ENCODE measurements around the gene PIP4K2A.
A peak's percentile ranks its signal among the peaks of the same experiment; 100 is the strongest.
"Not testable (repeated sequence)": the region's sequence is repeated elsewhere in the genome, so short reads cannot be mapped to it uniquely, and the experiment has no call there.

Gene PIP4K2A

DNA sequence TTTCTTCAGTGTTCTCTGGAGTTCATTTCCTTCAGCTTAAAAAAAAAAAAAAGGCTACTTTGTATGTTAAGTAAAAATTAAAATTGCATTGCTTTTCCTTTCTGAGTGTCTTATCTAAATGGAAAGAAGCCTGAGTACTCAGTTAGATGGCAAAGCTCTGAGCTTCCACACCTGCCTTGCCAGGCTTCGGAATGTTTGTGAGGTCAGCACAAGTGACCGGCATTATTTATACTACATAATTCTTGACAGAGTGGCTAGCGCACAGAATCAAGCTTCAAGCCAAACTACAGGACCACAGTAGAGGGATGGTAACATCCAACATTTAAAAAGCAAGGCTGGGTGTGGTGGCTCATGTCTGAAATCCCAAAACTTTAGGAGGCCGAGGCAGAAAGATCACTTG is 17.3 kb downstream of the PIP4K2A start:
- no peak for DNase-seq (ENCODE audit: insufficient read length, low spot score)
- no peak for FAIRE-seq
- TF ChIP-seq POLR2A (IDR thresholded peaks at IDR 0.05; ENCODE audit: low read depth, low read length), result no peak

DNA sequence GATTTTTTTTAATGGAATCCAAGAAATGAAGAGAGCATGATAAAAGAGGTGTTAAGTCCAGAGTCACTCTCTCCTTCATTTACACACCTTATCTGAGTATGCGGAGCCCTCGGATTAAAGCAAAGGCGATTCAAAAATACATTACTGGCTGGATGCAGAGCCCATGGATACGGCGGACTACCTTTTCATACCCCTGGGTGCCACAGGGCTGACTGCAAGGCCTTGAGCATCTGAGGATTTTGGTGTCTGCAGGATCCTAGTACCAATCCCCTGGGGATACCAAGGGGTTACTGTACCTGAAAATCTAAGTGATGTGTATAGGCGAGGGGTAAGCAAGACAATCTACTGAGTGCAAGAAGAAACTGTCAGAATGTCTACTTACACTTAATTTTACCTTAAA is 20.5 kb downstream of the PIP4K2A start:
- FAIRE-seq, result no peak
- no peak for DNase-seq (ENCODE audit: insufficient read length, low spot score)
- TF ChIP-seq POLR2A (IDR thresholded peaks at IDR 0.05; ENCODE audit: low read depth, low read length), result no peak

DNA sequence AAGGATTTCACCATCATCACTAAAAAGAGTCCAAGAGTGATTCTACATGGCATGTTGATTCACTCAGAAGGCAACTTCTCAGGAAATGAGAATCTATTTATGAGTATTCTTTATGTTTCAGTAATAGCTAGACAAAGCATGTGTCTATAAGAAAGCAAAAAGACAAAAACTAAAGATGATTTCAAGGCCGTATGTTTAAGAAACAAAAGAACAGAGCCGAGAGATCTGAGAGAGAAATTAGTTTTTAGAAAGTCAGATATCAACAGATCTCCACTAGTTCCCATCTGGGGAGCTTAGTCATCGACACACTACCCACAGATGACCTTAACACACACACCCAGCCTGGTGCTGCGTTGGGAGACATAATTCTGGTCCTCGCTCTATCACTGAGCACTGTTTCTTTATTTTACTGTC is 21.0 kb downstream of the PIP4K2A start:
- DNase-seq (ENCODE audit: insufficient read length, low spot score) (no peak), FAIRE-seq (peak; percentile 90)
- TF ChIP-seq POLR2A (IDR thresholded peaks at IDR 0.05; ENCODE audit: low read depth, low read length), result no peak

DNA sequence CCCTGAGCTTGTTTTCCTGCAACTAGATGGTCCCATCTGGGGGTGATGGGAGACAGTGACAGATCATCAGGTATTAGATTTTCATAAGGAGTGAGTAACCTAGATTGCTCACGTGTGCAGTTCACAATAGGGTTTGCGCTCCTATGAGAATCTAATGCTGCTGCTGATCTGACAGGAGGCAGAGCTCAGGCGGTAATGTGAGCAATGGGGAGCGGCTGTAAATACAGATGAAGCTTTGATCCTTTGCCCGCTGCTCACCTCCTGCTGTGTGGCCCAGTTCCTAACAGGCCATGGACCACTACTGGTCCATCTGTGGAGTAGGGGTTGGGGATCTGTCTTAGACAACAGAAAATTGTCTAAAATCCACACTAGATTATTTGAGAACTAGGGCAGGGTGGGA is 22.3 kb downstream of the PIP4K2A start:
- not testable (repeated sequence) for DNase-seq (ENCODE audit: insufficient read length, low spot score); FAIRE-seq

DNA sequence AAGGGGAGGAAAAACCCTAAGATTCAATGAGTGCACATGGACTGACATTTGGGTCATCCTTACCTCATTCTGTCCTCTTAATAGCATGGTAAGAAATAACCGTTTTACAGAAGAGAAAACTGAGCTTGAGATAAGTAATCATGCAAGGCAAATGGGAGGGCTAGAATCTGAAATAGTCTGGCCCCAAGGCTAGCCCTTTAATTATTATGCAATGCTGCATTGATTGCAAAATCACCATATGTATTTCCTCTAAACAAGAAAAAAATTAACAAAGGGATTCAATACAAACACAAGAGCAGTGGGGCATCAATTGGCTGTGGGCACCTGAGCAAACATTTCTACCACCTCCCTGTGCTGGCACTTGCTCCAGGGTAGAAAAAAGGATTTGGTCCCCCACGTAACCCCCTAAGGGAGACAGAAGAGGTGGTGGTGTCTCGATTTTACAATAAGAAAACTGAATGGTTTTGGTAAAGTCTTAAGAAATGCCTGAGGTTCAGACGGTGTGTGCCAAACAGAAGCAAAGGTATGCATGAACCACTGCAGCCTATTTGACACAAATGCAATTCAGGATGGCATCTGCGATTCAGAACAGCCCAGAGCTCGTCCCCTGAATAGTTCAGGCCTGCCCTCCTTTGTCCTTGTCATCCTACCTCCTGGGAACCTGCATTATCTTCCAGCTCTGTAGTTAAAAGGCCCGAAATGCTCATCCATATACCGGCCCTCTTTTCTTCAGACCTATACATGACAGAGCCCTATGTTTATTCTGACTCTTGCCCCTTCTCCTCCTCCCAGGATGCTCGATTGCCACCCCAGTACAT is 23.6 kb downstream of the PIP4K2A start:
- FAIRE-seq (no peak), DNase-seq (ENCODE audit: insufficient read length, low spot score) (no peak)
- TF ChIP-seq POLR2A (IDR thresholded peaks at IDR 0.05; ENCODE audit: low read depth, low read length), result no peak

DNA sequence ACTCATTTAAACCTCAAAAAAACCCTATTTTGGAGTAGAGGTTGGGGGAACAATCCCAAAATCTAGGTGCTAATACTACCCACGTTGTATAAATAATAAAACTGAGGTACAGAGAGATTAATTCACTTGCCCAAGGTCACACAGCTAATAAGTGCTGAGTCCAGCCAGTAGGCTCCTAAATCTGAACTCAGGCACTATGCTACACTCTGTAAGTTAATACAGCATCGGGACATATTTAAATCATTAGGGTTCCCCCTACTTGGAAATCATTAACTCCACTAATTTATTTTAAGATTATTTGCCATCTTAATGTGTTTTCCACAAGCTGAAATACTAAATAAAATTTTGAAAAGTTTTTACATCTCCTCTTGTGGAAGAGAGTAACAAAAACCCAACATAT is 24.2 kb downstream of the PIP4K2A start:
- no peak for TF ChIP-seq POLR2A (IDR thresholded peaks at IDR 0.05; ENCODE audit: low read depth, low read length)
- FAIRE-seq, result no peak
- DNase-seq (ENCODE audit: insufficient read length, low spot score), result no peak

DNA sequence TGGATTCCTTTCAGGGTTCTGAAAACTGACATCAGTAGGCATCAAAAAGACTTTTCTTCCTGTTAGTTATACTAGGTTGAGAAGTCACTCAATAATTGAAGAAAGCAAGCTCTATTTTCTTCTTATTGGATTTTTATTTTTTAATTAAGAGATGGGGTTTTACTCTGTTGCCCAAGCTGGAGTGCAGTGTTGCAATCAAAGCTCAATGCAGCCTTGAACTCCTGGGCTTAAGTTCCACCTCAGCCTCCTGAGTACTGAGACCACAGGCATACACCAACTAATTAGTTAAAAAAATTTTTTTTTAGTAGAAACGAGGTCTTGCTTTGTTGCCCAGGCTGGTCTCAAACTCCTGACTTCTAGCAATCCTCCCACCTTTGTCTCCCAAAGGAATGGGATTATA is 28.0 kb downstream of the PIP4K2A start:
- DNase-seq (ENCODE audit: insufficient read length, low spot score) (no peak), FAIRE-seq (no peak)
- no peak for TF ChIP-seq POLR2A (IDR thresholded peaks at IDR 0.05; ENCODE audit: low read depth, low read length)

DNA sequence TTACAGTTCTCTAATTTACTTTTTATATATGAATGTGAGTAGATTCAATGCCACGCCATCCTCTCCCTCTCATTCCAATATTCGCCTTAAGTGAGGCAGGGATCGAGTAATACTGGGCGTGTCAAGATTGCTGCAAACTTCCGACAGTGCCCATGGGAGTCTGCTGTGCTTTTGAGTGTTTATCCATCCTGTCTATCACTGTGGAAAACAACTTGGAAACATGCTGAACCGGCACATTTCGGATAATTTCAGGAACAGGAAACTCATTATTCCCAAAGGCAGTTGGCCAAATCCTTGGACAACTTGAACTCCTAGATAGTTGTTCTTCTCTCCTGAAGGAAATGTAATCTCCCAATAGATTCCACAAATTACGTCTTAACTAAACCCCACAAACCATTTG is 28.5 kb downstream of the PIP4K2A start:
- DNase-seq (ENCODE audit: insufficient read length, low spot score) (no peak), FAIRE-seq (no peak)
- TF ChIP-seq POLR2A (IDR thresholded peaks at IDR 0.05; ENCODE audit: low read depth, low read length), result no peak

DNA sequence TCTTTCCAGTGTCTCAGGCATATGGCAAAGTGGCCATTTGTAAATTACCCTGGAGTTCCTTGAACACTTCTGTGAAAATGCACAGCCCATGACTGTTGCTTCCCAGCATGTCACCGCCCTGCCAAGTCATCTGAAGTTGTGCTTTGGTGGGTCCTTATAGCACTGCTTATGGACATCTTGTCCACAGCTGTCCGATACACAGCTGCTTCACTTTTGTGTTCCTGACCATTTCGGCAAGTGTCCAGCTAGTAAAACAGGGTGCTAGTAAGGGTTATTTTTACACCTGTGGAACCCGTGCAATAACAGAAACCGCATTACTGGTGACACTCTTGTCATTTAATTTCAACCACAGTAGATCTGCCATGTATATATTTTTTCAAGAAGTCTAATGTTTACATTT is 29.7 kb downstream of the PIP4K2A start:
- DNase-seq (ENCODE audit: insufficient read length, low spot score) (no peak), FAIRE-seq (no peak)
- TF ChIP-seq POLR2A (IDR thresholded peaks at IDR 0.05; ENCODE audit: low read depth, low read length), result no peak

DNA sequence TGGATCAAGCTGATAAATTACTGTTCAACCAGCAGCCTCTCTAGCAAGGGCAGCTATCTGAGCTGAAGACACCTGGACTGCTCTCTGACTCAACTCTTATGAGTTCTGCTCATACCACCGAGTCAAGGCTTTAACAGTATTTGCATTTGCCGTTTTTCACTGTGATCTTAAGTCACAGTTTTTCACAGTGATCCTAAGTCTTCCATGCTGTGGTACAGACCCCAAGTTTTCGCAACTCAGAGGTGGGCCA is 31.3 kb downstream of the PIP4K2A start:
- no peak for TF ChIP-seq POLR2A (IDR thresholded peaks at IDR 0.05; ENCODE audit: low read depth, low read length)
- no peak for DNase-seq (ENCODE audit: insufficient read length, low spot score)
- no peak for FAIRE-seq

DNA sequence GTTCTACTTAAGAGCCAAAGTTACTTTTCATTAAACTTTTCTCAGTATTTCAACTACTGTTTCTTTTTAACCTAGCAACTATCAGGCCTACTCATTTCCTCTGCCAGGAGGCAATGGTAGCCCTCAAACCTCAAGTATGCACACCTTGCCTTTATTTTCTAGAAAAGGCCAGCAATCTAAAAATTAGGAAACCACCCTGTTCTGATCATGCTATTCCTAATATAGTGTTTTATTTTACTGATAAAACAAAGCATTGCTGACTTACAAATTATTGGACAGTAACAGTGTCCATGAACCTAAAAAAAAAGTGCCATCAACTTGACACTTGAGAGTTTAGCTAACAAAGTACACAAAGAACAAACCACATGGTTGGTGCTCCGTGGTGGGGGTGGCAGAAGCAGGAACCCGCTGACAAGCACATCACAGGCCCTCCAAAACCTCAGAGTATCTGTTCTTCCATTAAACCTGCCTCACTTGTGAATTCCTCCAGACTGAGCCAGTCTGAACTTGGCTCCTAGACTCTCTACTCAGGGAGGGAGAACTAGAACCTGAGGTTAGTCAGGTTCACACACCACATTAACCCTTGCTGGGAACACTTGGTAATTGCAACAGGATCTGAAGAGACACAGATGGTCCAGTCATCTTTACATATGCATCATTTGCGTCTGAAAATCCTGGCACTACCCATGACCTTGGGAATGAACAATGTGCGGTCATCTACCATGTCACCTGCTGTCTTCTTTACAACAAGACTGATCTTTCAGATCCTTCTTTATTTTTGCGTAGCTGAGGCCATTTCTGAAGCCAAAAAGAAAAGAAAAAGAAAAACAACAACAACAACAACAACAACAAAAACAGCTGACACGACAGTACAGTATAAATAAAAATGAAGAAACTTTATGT is 31.9 kb downstream of the PIP4K2A start:
- DNase-seq (ENCODE audit: insufficient read length, low spot score) (no peak), FAIRE-seq (peak; percentile 68)
- no peak for TF ChIP-seq POLR2A (IDR thresholded peaks at IDR 0.05; ENCODE audit: low read depth, low read length)

DNA sequence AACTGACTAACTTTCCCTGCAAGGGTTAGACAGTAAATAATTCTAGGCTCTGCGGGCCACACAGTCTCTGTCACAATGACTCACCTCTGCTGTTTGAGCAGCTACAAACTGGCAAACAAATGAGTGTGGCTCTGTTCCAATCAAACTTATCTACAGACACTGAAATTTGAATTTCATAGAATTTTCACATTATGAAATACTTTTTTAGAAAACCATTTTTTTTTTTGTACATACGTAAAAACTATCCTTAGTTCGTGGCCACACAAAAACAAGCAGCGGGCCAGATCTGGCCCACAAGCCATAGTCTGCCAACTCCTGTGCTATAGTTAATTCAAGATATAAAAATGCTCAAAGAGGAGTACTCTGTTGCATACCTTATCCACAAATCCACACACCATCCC is 32.6 kb downstream of the PIP4K2A start:
- DNase-seq (ENCODE audit: insufficient read length, low spot score) (peak; percentile 42), FAIRE-seq (peak; percentile 60)
- TF ChIP-seq POLR2A (IDR thresholded peaks at IDR 0.05; ENCODE audit: low read depth, low read length), result no peak

DNA sequence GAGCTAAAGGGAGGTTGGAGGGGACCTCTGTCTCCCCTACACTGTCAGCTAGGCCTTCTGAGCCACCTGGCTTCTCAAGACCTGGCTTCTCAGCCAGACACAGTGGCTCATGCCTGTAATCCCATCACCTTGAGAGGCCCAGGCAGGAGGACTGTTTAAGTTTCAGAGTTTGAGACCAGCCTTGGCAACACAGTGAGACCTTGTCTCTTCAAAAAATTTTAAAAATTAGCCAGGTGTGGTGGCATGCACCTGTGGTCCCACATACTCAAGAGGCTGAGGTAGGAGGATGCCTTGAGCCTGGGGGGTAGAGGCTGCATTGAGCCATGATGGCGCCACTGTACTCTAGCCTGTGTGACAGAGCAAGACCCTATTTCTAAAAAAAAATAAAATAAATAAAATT is 33.1 kb downstream of the PIP4K2A start:
- no peak for TF ChIP-seq POLR2A (IDR thresholded peaks at IDR 0.05; ENCODE audit: low read depth, low read length)
- FAIRE-seq, result no peak

DNA sequence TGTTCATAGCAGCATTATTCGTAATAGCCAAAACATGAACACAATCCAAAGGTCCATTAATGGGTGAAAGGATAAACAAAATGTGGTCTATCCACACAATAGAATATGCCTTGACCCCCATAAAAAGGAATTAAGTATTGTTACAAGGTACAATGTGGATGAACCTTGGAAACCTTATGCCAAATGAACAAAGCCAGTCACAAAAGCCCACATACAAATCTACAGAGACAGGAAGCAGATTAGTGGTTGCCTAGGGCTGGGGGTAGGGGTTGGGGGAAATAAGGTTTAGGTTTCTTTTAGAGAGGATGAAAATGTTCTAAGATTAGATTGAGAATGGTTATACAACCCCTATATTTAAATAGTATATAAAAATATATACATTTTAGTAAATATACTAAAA is 34.8 kb downstream of the PIP4K2A start:
- FAIRE-seq, result no peak
- TF ChIP-seq POLR2A (IDR thresholded peaks at IDR 0.05; ENCODE audit: low read depth, low read length), result no peak
- no peak for DNase-seq (ENCODE audit: insufficient read length, low spot score)

More for the DNA sequence above, 33.1 kb downstream of the PIP4K2A start:
- DNase-seq (ENCODE audit: insufficient read length, low spot score), result no peak

DNA sequence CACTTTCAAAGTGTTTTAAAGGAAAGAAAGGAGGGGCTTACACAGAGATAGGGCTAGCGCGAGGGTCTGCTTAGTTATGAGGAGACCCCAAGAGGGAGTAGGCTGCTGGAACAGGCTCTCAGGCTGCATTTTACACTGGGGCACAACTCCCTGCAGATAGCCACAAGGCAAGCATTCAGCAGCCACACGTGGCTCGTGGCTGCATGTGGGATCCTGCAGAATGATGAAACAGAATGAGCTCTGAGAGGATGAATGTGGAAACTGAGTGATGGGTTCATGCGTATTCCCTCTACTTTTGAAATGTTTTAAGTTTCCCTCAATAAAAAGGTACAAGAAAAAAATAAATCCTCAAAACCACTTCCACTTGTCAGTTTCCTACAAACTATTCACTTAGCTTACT is 37.0 kb downstream of the PIP4K2A start:
- DNase-seq (ENCODE audit: insufficient read length, low spot score) (no peak), FAIRE-seq (no peak)
- TF ChIP-seq POLR2A (IDR thresholded peaks at IDR 0.05; ENCODE audit: low read depth, low read length), result no peak
